GM12874 (cell line): ENCODE results near the gene TARS1.

Experiments
- TF ChIP-seq, protein P1 (sequence below): IDR thresholded peaks from 2 replicates; pipeline ENCODE4 v1.5.1; 2011; ENCODE audit warnings: low read depth, mild to moderate bottlenecking, control low read depth, low read length, moderate library complexity; ENCODE audit not compliant: insufficient read depth

The TARS1 gene

DNA sequence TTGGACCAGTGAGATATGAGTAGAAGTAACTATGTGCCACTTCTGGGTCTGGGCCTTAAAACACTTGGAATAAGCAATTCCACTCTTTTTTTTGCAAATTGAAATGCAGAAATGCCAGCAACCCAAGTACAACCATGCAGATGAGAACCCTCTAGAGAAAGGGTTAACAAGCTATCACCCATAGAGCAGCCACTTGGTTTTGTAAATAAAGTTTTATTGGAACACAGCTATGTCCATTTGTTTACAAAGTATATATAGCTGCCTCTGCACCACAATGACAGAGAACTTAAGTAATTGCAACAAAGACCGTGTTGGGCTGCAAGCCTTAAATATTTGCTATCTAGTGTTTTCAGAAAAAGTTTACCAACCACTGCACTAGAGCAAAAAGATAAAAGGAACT lies 9.8 kb upstream of the TARS1 start:
- TF ChIP-seq, protein P1, sequence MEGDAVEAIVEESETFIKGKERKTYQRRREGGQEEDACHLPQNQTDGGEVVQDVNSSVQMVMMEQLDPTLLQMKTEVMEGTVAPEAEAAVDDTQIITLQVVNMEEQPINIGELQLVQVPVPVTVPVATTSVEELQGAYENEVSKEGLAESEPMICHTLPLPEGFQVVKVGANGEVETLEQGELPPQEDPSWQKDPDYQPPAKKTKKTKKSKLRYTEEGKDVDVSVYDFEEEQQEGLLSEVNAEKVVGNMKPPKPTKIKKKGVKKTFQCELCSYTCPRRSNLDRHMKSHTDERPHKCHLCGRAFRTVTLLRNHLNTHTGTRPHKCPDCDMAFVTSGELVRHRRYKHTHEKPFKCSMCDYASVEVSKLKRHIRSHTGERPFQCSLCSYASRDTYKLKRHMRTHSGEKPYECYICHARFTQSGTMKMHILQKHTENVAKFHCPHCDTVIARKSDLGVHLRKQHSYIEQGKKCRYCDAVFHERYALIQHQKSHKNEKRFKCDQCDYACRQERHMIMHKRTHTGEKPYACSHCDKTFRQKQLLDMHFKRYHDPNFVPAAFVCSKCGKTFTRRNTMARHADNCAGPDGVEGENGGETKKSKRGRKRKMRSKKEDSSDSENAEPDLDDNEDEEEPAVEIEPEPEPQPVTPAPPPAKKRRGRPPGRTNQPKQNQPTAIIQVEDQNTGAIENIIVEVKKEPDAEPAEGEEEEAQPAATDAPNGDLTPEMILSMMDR = no peak

GRCh38 chr5:33432656-33433055 lies 8.1 kb upstream of the TARS1 start:
- TF ChIP-seq, protein P1 = no peak

- TF ChIP-seq, protein P1 = no peak
Measured at GRCh38 chr5:33433303-33434240, 7.2 kb upstream of the TARS1 start.

GRCh38 chr5:33435893-33436490 lies 4.8 kb upstream of the TARS1 start:
- TF ChIP-seq, protein P1 = peak; percentile 74

DNA sequence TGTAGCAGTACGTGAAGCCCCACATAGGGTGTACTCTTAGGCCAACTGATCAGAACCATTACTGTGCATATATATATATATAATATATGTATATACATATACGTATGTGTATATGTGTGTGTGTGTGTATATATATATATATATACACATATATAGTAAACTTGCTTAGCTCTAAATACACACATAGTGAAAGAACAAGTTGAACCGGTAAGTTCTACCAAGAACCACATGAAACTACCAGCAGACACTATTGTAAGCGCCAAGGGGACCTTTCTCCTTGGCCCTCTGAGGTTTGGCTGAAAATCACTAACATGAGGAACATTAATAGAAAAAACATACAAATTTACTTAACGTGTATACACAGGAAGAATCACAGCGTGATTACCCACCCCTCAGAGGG lies 1.8 kb upstream of the TARS1 start:
- TF ChIP-seq, protein P1 = no peak

DNA sequence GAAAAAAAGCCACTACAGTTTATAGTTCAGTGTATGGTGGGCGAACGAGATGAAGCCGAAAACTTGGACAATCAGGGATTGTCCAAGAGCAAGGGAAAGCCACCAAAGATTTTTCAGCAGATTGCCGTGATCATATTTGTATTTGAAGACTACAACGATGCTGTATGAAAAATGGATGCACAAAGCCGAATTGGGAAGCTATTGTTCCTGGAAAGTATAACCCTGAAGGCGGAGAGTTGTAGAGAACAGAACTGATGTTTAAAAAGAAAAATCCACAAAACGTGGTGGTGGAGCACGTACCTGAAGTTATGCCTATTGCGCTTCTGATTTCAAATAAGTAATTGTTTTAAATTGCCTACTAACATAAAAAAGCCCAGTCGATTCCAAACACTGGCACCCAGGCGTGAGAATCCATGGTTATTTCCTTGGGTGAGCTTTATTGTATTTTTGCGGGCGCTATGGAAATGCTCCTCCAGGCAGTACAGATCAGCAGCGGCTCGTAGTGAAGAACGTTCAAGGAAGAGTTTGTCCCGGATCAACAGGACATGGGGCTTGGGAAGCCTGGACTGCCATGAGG lies 772 bp upstream of the TARS1 start:
- TF ChIP-seq, protein P1 = no peak
